Left lung (tissue), 14 donors: ENCODE data around the gene IZUMO1R. TPM values are rescaled to one million over a fixed set of nuclear protein-coding genes. Genes with fewer than 3 reads are reported as not detected.

ENCODE experiments used
- ATAC-seq: fragments of 200-7000 bp; cut with Tn5 transposase; one replicate; pipeline ENCODE4 v1.9.1; 2020; ENCODE audit warnings: moderate library complexity
- DNase-seq, 4 donors: peaks; one replicate each; pipeline ENCODE4 v3.0.0-alpha.2; 2013 to 2020
- H3K27ac ChIP-seq, 2 donors: fragments of 200-600 bp; sonication (generic) in 1 of 2; one replicate each; pipeline versions ENCODE4 v1.5.0 to v1.8.0; 2020 to 2021
- H3K27me3 ChIP-seq, 2 donors: fragments of 200-600 bp; sonication (generic) in 1 of 2; one replicate each; pipeline versions ENCODE4 v1.5.0 to v1.8.0; 2020 to 2021
- H3K36me3 ChIP-seq, 2 donors: fragments of 200-600 bp; sonication (generic) in 1 of 2; one replicate each; pipeline versions ENCODE4 v1.5.0 to v1.8.0; 2020 to 2021
- H3K4me1 ChIP-seq, 2 donors: fragments of 200-600 bp; one replicate each; pipeline ENCODE4 v1.8.0; 2021
- H3K4me3 ChIP-seq, 2 donors: fragments of 200-600 bp; sonication (generic) in 1 of 2; one replicate each; pipeline versions ENCODE4 v1.5.0 to v1.8.0; 2020 to 2021; ENCODE audit warnings: mild to moderate bottlenecking in 1 of 2
- H3K9me3 ChIP-seq, 2 donors: fragments of 200-600 bp; sonication (generic) in 1 of 2; one replicate each; pipeline versions ENCODE4 v1.5.0 to v1.8.0; 2020 to 2021
- intact Hi-C, 2 donors: fragments of 100-400 bp; cut with DNase I; formaldehyde crosslinking; loops; one replicate each; pipeline versions ENCODE4 v1.11.2 to v1.14.2; 2022
- long read RNA-seq, 12 donors: library from polyadenylated mRNA in 2 of 12; unstranded in 2 of 12; transcript quantifications; one replicate each; pipeline ENCODE4 v2.0.0 and lab custom pipeline, GENCODE V29; 2019 to 2026
- polyA plus RNA-seq, 6 donors: library from polyadenylated mRNA; unstranded; fragments of 120-200 nt; gene quantifications; one replicate each; pipeline ENCODE4 v1.2.1, GENCODE V29; 2013; ENCODE audit not compliant: insufficient read length in 6 of 6
- total RNA-seq, 2 donors: library from RNA; stranded (reverse); fragmentation: NEBNext Ultra II Directional; extraction: Animal tissue kit (Norgen Biotek cat#: 25700); gene quantifications; one replicate each; pipeline ENCODE4 v1.2.1, GENCODE V29; 2021
- TF ChIP-seq, protein P1 (sequence below), 2 donors: fragments of 200-600 bp; sonication (generic) in 1 of 2; IDR thresholded peaks; one replicate each; pipeline versions ENCODE4 v1.5.0 to v1.8.0; 2021; ENCODE audit warnings: antibody characterized with exemption in 2 of 2
- donor health status: DM: no; HTN: yes; CAD: no.
- donor health status: DM: no; HTN: no; CAD: no.

Gene IZUMO1R
- total RNA-seq = not detected
- polyA plus RNA-seq = not detected
- long read RNA-seq, donor 1 = 0 reads
- long read RNA-seq, donor 2 = 0 reads
- long read RNA-seq, donor 3 = 0 reads
- long read RNA-seq, donor 4 = 0 reads
- long read RNA-seq, donor 5 = 0 reads
- long read RNA-seq, donor 6 = 0 reads
- long read RNA-seq, donor 7 = 0 reads
- long read RNA-seq, donor 8 = 0 reads
- long read RNA-seq, donor 9 = 0 reads
- long read RNA-seq, donor 10 = 0 reads
- long read RNA-seq, donor 11 = 0 reads
- long read RNA-seq, donor 12 = 0 reads

DNA sequence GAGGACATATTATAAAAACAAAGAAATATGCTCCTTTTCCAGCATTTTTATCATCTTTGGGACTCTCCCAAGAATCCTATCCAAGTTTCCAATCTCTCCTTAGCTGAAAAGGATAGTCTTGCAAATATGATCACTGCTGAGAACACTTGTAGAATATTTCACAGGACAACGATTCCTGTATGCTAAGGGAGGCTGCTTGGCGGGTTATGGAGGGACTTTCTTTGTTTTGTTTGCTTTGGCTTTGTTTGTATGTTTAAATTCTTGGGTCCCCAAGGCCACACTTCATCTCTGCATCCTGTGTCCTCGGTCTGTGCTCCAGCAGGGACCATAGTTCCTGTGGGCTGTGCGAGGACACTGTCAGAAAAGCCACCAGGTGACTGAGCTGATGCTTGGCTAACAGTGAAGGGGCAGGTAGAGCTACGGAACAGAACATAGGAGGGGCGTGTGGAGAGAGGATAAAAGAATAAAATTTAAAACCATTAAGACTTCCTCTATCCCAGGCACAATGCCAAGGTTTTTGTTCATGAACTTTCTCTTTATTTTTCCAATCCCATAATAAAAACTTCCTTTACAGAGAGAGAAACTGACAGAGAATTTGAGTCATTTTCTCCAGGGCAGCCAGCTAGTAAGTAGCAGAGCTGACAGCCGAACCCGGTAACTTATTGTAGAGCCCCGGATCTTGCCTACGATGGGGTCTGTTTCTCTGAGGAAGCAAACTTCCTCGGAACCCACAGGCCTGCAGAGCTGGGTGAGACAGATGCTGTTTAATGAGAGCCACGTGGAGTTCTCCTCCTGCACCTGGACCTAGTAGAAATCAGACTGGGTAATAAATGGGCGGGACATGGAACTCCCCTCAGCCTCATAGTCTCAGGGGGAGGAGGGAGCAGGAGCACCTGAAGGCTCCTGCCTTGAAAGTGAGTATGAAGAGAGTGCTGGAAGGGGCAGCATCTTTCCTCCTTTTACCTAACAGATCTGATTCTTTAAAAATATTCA, at the start of gene IZUMO1R:
TSS of gene IZUMO1R (plus strand) at position 615 of the 993 bp plus-strand sequence. CDS start 1,057 bp downstream, outside the sequence.
- H3K27me3 ChIP-seq = no peaks in the 10 kb centered on the region
- no peak within 1 kb of the TSS for H3K4me3 ChIP-seq
- intact Hi-C loops = no loop called here
- TF ChIP-seq, protein P1, sequence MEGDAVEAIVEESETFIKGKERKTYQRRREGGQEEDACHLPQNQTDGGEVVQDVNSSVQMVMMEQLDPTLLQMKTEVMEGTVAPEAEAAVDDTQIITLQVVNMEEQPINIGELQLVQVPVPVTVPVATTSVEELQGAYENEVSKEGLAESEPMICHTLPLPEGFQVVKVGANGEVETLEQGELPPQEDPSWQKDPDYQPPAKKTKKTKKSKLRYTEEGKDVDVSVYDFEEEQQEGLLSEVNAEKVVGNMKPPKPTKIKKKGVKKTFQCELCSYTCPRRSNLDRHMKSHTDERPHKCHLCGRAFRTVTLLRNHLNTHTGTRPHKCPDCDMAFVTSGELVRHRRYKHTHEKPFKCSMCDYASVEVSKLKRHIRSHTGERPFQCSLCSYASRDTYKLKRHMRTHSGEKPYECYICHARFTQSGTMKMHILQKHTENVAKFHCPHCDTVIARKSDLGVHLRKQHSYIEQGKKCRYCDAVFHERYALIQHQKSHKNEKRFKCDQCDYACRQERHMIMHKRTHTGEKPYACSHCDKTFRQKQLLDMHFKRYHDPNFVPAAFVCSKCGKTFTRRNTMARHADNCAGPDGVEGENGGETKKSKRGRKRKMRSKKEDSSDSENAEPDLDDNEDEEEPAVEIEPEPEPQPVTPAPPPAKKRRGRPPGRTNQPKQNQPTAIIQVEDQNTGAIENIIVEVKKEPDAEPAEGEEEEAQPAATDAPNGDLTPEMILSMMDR (IDR thresholded peaks at IDR 0.05) = no peak
- ATAC-seq = no peak
- no peak within 1 kb of the TSS for H3K27ac ChIP-seq
- H3K36me3 ChIP-seq = no peaks in the 10 kb centered on the region
- no peaks in the 10 kb centered on the region for H3K9me3 ChIP-seq
- peak in 1 of 4 donors; percentile 17 for DNase-seq
- H3K4me1 ChIP-seq = no peaks in the 10 kb centered on the region

DNA sequence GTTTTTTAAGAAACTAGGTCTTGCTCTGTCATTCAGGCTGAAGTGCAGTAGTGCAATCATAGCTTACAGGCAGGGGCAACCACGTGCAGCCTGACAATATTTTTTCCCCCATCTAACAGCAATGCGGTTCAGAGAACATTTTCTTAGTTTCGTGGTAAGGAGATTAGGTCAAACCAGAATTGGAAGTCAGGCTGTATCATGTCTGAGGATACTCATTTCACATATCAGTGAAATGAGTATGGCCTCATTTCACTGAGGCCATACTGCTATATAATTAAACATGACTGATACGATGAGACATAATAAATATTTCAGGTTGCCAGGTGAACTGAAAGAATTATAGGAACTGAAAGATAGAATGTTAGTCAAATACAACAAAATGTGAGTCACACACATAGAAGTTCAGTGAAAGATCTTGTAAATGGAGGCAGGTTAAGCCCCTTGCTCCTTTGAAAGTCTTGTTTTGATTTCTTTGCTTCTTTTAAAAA, 32.5 kb upstream of the IZUMO1R start:
- TF ChIP-seq, protein P1 (IDR thresholded peaks at IDR 0.05) = no peak
- Histone ChIP-seq H3K36me3 (no peaks in the 10 kb centered on the region), H3K27me3 (no peaks in the 10 kb centered on the region), H3K27ac (no peak overlapping the region), H3K4me1 (no peaks in the 10 kb centered on the region), H3K4me3 (no peak overlapping the region), H3K9me3 (peaks cover 0 to 7% of the 10 kb centered on the region in 2 donors)
- intact Hi-C loops = no loop called here
- no peak for ATAC-seq
- no peak for DNase-seq

DNA sequence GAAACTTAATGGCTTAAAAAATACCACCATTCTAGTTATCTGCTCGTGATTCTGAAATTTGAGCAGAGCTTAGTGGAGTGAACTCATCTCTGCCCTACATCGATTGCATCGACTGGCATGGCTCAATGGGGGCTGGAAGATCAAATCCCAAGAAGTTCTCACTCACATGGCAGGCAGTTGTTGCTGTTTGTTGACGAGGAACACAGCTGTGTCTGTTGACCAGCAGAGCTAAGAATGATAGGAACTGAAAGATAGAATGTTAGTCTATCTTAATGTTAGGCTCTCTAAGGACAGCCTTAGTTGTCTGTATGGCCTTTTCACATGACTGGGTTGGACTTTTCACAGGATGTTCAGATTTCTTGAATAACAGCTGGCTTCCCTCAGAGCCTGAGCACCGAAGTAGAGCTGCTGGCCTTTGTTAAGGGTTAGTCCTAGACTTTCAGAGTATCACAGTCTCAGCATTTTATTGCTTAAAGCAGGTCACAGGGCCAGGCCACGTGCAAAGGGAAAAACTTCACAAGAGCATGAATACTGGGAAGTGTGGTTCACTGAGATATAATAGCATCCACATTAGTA, 31.6 kb upstream of the IZUMO1R start:
- TF ChIP-seq, protein P1 (IDR thresholded peaks at IDR 0.05) = no peak
- intact Hi-C loops = no loop called here
- no peak overlapping the region for H3K27ac ChIP-seq
- H3K4me3 ChIP-seq = no peak overlapping the region
- ATAC-seq (no peak), DNase-seq (peak in 1 of 4 donors; percentile 9)
- H3K36me3 ChIP-seq = no peaks in the 10 kb centered on the region
- no peaks in the 10 kb centered on the region for H3K27me3 ChIP-seq
- H3K9me3 ChIP-seq = peaks cover 0 to 7% of the 10 kb centered on the region in 2 donors
- H3K4me1 ChIP-seq = no peaks in the 10 kb centered on the region

DNA sequence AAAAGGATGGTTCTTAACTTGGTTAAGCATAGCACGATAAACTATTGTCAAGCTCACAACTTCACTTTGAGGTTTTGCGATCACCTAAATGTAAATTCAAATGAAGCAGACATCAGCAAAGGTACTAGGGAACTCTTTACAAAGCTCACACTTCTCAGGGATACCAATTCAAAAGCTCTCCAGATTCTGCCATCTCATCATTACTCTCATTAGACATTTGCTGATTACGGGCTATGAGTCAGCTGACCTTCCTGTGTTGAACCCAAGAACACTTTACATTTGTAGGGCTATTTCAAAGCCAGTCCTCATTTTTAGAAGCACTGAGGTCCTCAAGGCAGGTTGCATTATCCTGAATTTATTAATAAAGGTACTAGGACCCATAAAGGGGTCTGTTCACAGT, 28.4 kb upstream of the IZUMO1R start:
- H3K36me3 ChIP-seq = no peaks in the 10 kb centered on the region
- H3K9me3 ChIP-seq = no peaks in the 10 kb centered on the region
- H3K27ac ChIP-seq = no peak overlapping the region
- DNase-seq (no peak), ATAC-seq (no peak)
- H3K4me1 ChIP-seq = no peaks in the 10 kb centered on the region
- no peaks in the 10 kb centered on the region for H3K27me3 ChIP-seq
- no peak overlapping the region for H3K4me3 ChIP-seq
- intact Hi-C loops = no loop called here
- TF ChIP-seq, protein P1 (IDR thresholded peaks at IDR 0.05) = no peak
